ENCODE data around the gene GORASP2. TPM values are rescaled to one million over a fixed set of nuclear protein-coding genes. Genes with fewer than 3 reads are reported as not detected.
A peak's percentile ranks its signal among the peaks of the same experiment; 100 is the strongest.

GORASP2 gene
- total RNA-seq (2021; fragmentation: NEBNext Ultra II Directional; extraction: Animal tissue kit (Norgen Biotek cat#: 25700)) (81.3 and 86.8 TPM in 2 replicates), polyA plus RNA-seq (2011; rRNA removed) (187 and 214 TPM in 2 replicates), polyA minus RNA-seq (2011; rRNA and poly(A)+ RNA removed) (112 and 134 TPM in 2 replicates)
- polyA plus RNA-seq (2011; cell fraction: cytosol; rRNA removed) = 120 TPM
- 94.2 TPM for polyA plus RNA-seq (2011; cell fraction: nucleus; rRNA removed)
- polyA plus RNA-seq (2012, experiment 1 of 2) = 71.5 to 83.8 TPM (median 77.3 TPM) in 4 replicates
- polyA plus RNA-seq (2012, experiment 2 of 2) = 43.3 TPM
- 82.8 TPM for polyA plus RNA-seq (2013, experiment 1 of 2)
- 88.6 TPM for polyA plus RNA-seq (2013, experiment 2 of 2)
- 52.0 TPM for polyA minus RNA-seq (2011; cell fraction: cytosol; rRNA and poly(A)+ RNA removed)
- 60.4 TPM for polyA minus RNA-seq (2011; cell fraction: nucleus; rRNA and poly(A)+ RNA removed)
- long read RNA-seq, experiment 1, transcript GORASP2-201 (10 exons, 3,173 nt) = major isoform, 64 of 134 reads
- long read RNA-seq, experiment 1, partial matches to known transcripts = 55 of 134 reads
- long read RNA-seq, experiment 1, other reads (novel, unspliced or antisense) = 13 of 134 reads
- long read RNA-seq, experiment 2, transcript GORASP2-201 (10 exons, 3,173 nt) = major isoform, 11 of 30 reads
- long read RNA-seq, experiment 2, partial matches to known transcripts = 4 of 30 reads
- long read RNA-seq, experiment 2, other reads (novel, unspliced or antisense) = 15 of 30 reads

- peak within 1 kb of the TSS; percentile 66 for H3K18ac ChIP-seq (ENCODE audit: extremely low read depth, low read length)
- peak within 1 kb of the TSS; percentile 89 for H2AFZ ChIP-seq (ENCODE audit: low read length)
- peak within 1 kb of the TSS; percentile 82 for H4K5ac ChIP-seq (ENCODE audit: insufficient read length, low read depth, low read length)
- H3K27ac ChIP-seq (ENCODE audit: low read depth, low read length) = peak within 1 kb of the TSS; percentile 95
- peaks cover 5 to 18% (median 6%) of the 10 kb centered on the region in 4 experiments; a peak in 6 of 7 replicates for H3K4me1 ChIP-seq (replicated peaks in 1 of 4; ENCODE audit: control insufficient read depth in 3 of 4, insufficient read depth in 4 of 4, low read length in 3 of 4)
- H3K4me2 ChIP-seq (ENCODE audit: insufficient read depth in 1 of 2, low read depth in 2 of 2, low read length in 2 of 2) = peak within 1 kb of the TSS; percentile 88 to 93
- 1% methylated on average over 58 of the region's 95 CpGs; no CpG with 5 or more reads in 1 of the 2 experiments for WGBS, 2 experiments (ENCODE audit: extremely low coverage in 1 of 2, insufficient coverage in 1 of 2, insufficient read length in 1 of 2, insufficient replicate concordance in 2 of 2, low coverage in 1 of 2, low lambda C conversion rate in 2 of 2, missing lambda C conversion rate in 1 of 2)
- H3K9me3 ChIP-seq (ENCODE audit: insufficient read depth in 2 of 2, low read depth in 1 of 2, low read length in 1 of 2) = peaks cover 4 to 7% of the 10 kb centered on the region in 2 experiments; a peak in 3 of 4 replicates
- peak within 1 kb of the TSS; percentile 78 for H3K56ac ChIP-seq (replicated peaks; ENCODE audit: insufficient read length, low read depth, low read length)
- H3K79me1 ChIP-seq (ENCODE audit: low read depth, low read length) = no peaks in the 10 kb centered on the region
- peak within 1 kb of the TSS; percentile 91 for H4K8ac ChIP-seq (ENCODE audit: extremely low read depth, insufficient read depth, low read length)
- FAIRE-seq (no peak), DNase-seq (ENCODE audit: low read depth in 1 of 2, low spot score in 2 of 2) (peak; percentile 95 to 98)
- peak within 1 kb of the TSS; percentile 88 for H2BK5ac ChIP-seq (ENCODE audit: low read depth, low read length)
- peak within 1 kb of the TSS; percentile 43; the same call in 1 of the 2 replicates for H2AK5ac ChIP-seq (ENCODE audit: low read depth, low read length)
- no peaks in the 10 kb centered on the region for H3K36me3 ChIP-seq (ENCODE audit: control insufficient read depth in 2 of 4, insufficient read depth in 4 of 4, low read length in 3 of 4)
- H3K79me2 ChIP-seq (ENCODE audit: control insufficient read depth in 1 of 2, insufficient read depth in 2 of 2, low read length in 2 of 2) = peaks cover 19 to 46% of the 10 kb centered on the region in 2 experiments
- H3K27me3 ChIP-seq (replicated peaks in 1 of 4; ENCODE audit: control insufficient read depth in 3 of 4, extremely low read depth in 1 of 4, insufficient read depth in 3 of 4, low read length in 3 of 4) = no peaks in the 10 kb centered on the region
- peak within 1 kb of the TSS; percentile 76 to 98 (median 92) for H3K9ac ChIP-seq (replicated peaks in 1 of 4; ENCODE audit: extremely low read depth in 1 of 4, low read depth in 3 of 4, low read length in 3 of 4)
- peak within 1 kb of the TSS; percentile 93; the same call in 1 of the 2 replicates for H2BK12ac ChIP-seq (ENCODE audit: low read depth, low read length)
- H2BK20ac ChIP-seq (ENCODE audit: low read length) = no peak within 1 kb of the TSS; the same call in 1 of the 2 replicates
- ChIA-PET CTCF (ENCODE audit: partially characterized antibody) (interaction anchor here (0.6 to 2.6 kb wide), 19 partner anchors 9 to 928 kb away, joined by 3 to 12 read pairs (median 4); partner anchors contain the start of gene GAD1), POLR2A (ENCODE audit: partially characterized antibody) (interaction anchor here (0.5 to 3.6 kb wide), 20 partner anchors 9 to 740 kb away, joined by 3 to 22 read pairs (median 4); partner anchors contain the start of genes DCAF17 and METTL8)
- H3K4me3 ChIP-seq (ENCODE audit: extremely low read depth in 1 of 4, insufficient read depth in 2 of 4, low read depth in 3 of 4, low read length in 4 of 4) = peak within 1 kb of the TSS; percentile 80 to 92 (median 88)
- no peak within 1 kb of the TSS for H3K23ac ChIP-seq (ENCODE audit: insufficient read length)
- H3K4ac ChIP-seq (replicated peaks; ENCODE audit: insufficient read length, low read depth, low read length) = peak within 1 kb of the TSS; percentile 69
- H4K91ac ChIP-seq (replicated peaks; ENCODE audit: insufficient read length, low read length) = peak within 1 kb of the TSS; percentile 45
- no peak within 1 kb of the TSS for H3K14ac ChIP-seq (ENCODE audit: insufficient read length)
- peak within 1 kb of the TSS; percentile 73; the same call in 1 of the 2 replicates for H2BK15ac ChIP-seq (ENCODE audit: low read length)
- H4K20me1 ChIP-seq (replicated peaks in 1 of 2; ENCODE audit: control insufficient read depth in 1 of 2, insufficient read depth in 2 of 2, low read length in 2 of 2) = peaks cover 2 to 7% of the 10 kb centered on the region in 2 experiments
- H3K23me2 ChIP-seq (ENCODE audit: low read depth, low read length) = peaks cover 3% of the 10 kb centered on the region
- H2BK120ac ChIP-seq (replicated peaks; ENCODE audit: low read depth, low read length) = peak within 1 kb of the TSS; percentile 59
- TF ChIP-seq ASH2L (IDR thresholded peaks at IDR 0.05; ENCODE audit: low read length) = peak; percentile 92
Observed at GRCh38 chr2:170928824-170929685, at the start of gene GORASP2. GORASP2 (plus strand) TSS chr2:170929253; CDS start chr2:170929341, 88 bp downstream.

All from H1 (cell line).